Heart left ventricle (tissue), 13 donors: ENCODE measurements around the gene MEST.

Experiments
- POLR2A ChIP-seq, 2 donors: fragments of 450-650 bp; IDR thresholded peaks; one replicate each; pipeline ENCODE4 v1.6.1; 2017; ENCODE audit warnings: antibody characterized with exemption in 2 of 2, mild to moderate bottlenecking in 2 of 2, moderate library complexity in 2 of 2
- TF ChIP-seq, protein P1 (sequence below), 12 donors: fragments of 200-600 bp; sonication (generic) in 4 of 12; IDR thresholded peaks; one replicate each; pipeline versions ENCODE4 v1.5.0 to v1.8.0; 2018 to 2022; ENCODE audit warnings: antibody characterized with exemption in 12 of 12, mild to moderate bottlenecking in 5 of 12
- donor health status: ischemic (EF 13 %, LVEDD 7.1; RV severe dilation, severe dysfunction).
- donor health status: DM: no; HTN: yes; CAD: no.
- donor health status: DM: no; HTN: no; CAD: no.
- donor health status: ischemic (EF 25% LVEDD 6.9; RV normal size, moderate dysfunction).
- donor health status: ischemic (EF 25% LVEDD 5.7; RV mildly dilated, moderate dysfunction).
- donor health status: ischemic (EF 35%, LVEDD 5.7; RV mildly dilated, moderate dysfunction).
- donor health status: nonischemic (EF 11% LVEDD 7.7; RV severe dilation, severe dysfunction).
- donor health status: DM: yes; HTN: yes; CAD: no.
- donor health status: PGD.
- donor health status: ischemic (EF 29% LVEDD 5.4; RV normal size, mild dysfunction).
- donor health status: nonischemic (EF 23%, LVEDD 6.1; RV moderate dilation, normal function).

DNA sequence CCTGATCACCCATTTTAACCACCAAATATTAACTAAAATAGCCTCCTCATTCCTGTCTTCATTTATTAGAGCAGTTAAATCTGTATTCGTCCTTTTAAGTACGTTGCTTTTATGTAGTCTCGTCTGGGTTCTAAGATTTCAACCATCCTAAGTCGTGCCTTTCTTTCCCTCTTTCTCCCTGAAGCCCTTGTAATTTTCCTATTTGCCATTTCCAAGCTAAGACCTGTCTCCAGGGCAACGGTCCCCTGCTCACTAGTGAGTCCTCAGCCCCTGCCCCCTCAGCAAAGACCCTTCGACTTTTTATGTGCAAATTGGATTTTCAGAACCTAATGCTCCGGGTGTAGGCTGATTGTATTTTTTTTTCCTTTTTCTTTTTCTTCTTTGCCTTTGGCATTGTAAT is 16.1 kb upstream of the MEST start:
- TF ChIP-seq, protein P1, sequence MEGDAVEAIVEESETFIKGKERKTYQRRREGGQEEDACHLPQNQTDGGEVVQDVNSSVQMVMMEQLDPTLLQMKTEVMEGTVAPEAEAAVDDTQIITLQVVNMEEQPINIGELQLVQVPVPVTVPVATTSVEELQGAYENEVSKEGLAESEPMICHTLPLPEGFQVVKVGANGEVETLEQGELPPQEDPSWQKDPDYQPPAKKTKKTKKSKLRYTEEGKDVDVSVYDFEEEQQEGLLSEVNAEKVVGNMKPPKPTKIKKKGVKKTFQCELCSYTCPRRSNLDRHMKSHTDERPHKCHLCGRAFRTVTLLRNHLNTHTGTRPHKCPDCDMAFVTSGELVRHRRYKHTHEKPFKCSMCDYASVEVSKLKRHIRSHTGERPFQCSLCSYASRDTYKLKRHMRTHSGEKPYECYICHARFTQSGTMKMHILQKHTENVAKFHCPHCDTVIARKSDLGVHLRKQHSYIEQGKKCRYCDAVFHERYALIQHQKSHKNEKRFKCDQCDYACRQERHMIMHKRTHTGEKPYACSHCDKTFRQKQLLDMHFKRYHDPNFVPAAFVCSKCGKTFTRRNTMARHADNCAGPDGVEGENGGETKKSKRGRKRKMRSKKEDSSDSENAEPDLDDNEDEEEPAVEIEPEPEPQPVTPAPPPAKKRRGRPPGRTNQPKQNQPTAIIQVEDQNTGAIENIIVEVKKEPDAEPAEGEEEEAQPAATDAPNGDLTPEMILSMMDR (IDR thresholded peaks at IDR 0.05), result no peak
- TF ChIP-seq POLR2A (IDR thresholded peaks at IDR 0.05), result no peak
